Measurements from ENCODE around the gene MICU1. TPM values are rescaled to one million over a fixed set of nuclear protein-coding genes. Genes with fewer than 3 reads are reported as not detected.

The MICU1 gene
- total and polyA plus RNA-seq, 2 experiments from 2014 or later, result 27.5 to 52.3 TPM

- DNase-seq (ENCODE audit: low spot score) (no peak), ATAC-seq (no peak)
- peaks cover 46% of the 10 kb centered on the region for H3K36me3 Mint-ChIP-seq (ENCODE audit: low read depth)
- H3K27ac ChIP-seq (ENCODE audit: low read depth), result no peak overlapping the region
- H3K4me1 ChIP-seq (ENCODE audit: insufficient read depth), result peaks cover 17% of the 10 kb centered on the region
- H3K27me3 Mint-ChIP-seq (ENCODE audit: insufficient read depth, low read depth, poor library complexity), result peaks cover 2% of the 10 kb centered on the region
- no peak overlapping the region for H3K4me3 Mint-ChIP-seq
- no peak overlapping the region for H2AFZ ChIP-seq
- no peak overlapping the region for H3K4me2 ChIP-seq
- H3K79me2 ChIP-seq (replicated peaks; ENCODE audit: insufficient read depth), result no peaks in the 10 kb centered on the region
- no peak overlapping the region for H3K27ac Mint-ChIP-seq
- peaks cover 27% of the 10 kb centered on the region for H3K9me3 Mint-ChIP-seq
- H3K9me2 ChIP-seq (ENCODE audit: insufficient read depth), result no peaks in the 10 kb centered on the region
- H3K27me3 ChIP-seq (ENCODE audit: insufficient read depth), result no peaks in the 10 kb centered on the region
- no peak for TF ChIP-seq REST (IDR thresholded peaks at IDR 0.05; ENCODE audit: unreplicated experiment)
- TF ChIP-seq EZH2phosphoT487 (IDR thresholded peaks at IDR 0.05; ENCODE audit: unreplicated experiment), result no peak
- TF ChIP-seq EZH2 (IDR thresholded peaks at IDR 0.05; ENCODE audit: low read depth, unreplicated experiment), result no peak
- no peak for TF ChIP-seq ZNF331 (CRISPR knock-in tag; IDR thresholded peaks at IDR 0.05; ENCODE audit: low read depth)
- no peak for TF ChIP-seq JUNB (IDR thresholded peaks at IDR 0.05; ENCODE audit: unreplicated experiment)
- TF ChIP-seq ZNF114 (CRISPR knock-in tag; IDR thresholded peaks at IDR 0.05), result no peak
- TF ChIP-seq ZNF462 (CRISPR knock-in tag; IDR thresholded peaks at IDR 0.05), result no peak
- no peak for TF ChIP-seq STAT1 (IDR thresholded peaks at IDR 0.05; ENCODE audit: unreplicated experiment)
- no peak for TF ChIP-seq NANOG (IDR thresholded peaks at IDR 0.05; ENCODE audit: borderline replicate concordance)
- no peak for TF ChIP-seq CTCF (conservative IDR thresholded peaks at IDR 0.05; ENCODE audit: low read depth in 2 of 2)
- no peak for TF ChIP-seq POLR2AphosphoS5 (IDR thresholded peaks at IDR 0.05; ENCODE audit: low read depth)
- no peak for TF ChIP-seq ETS1 (IDR thresholded peaks at IDR 0.05)
- TF ChIP-seq CREB1 (CRISPR knock-in tag; IDR thresholded peaks at IDR 0.05; ENCODE audit: low read depth), result no peak
- peaks cover 14% of the 10 kb centered on the region for H3K4me1 Mint-ChIP-seq
- H3K4me3 ChIP-seq, result no peak overlapping the region
- no peaks in the 10 kb centered on the region for H3F3A ChIP-seq (replicated peaks; ENCODE audit: low read depth)
- peaks cover 7% of the 10 kb centered on the region; the same call in 1 of the 2 replicates for H3K36me3 ChIP-seq (ENCODE audit: insufficient read depth)
- H4K20me1 ChIP-seq (replicated peaks; ENCODE audit: insufficient read depth), result no peaks in the 10 kb centered on the region
These were observed 85.6 kb downstream of the MICU1 start for GRCh38 chr10:72540193-72540807.

Measured in GM23338 (cell line).